Rectal smooth muscle tissue (tissue), 1 donor: ENCODE results near the gene PRKACB.

ENCODE experiments used
- H3K27ac ChIP-seq: one replicate; pipeline ENCODE4 v1.7.0; 2013; ENCODE audit warnings: low read depth, low read length, inconsistent platforms
- H3K27me3 ChIP-seq: one replicate; pipeline ENCODE4 v1.7.0; 2013; ENCODE audit warnings: low read length; ENCODE audit not compliant: control insufficient read depth, insufficient read depth
- H3K36me3 ChIP-seq: one replicate; pipeline ENCODE4 v1.7.0; 2013; ENCODE audit warnings: low read length; ENCODE audit not compliant: control insufficient read depth, insufficient read depth
- H3K4me1 ChIP-seq: one replicate; pipeline ENCODE4 v1.7.0; 2013; ENCODE audit warnings: low read length; ENCODE audit not compliant: control insufficient read depth, insufficient read depth
- H3K4me3 ChIP-seq: one replicate; pipeline ENCODE4 v1.7.0; 2013; ENCODE audit warnings: low read length
- H3K9ac ChIP-seq: one replicate; pipeline ENCODE4 v1.7.0; 2013; ENCODE audit warnings: low read length

The PRKACB gene

GRCh38 chr1:84264961-84265360 is 120.9 kb downstream of the PRKACB start:
- no peaks in the 10 kb centered on the region for H3K36me3 ChIP-seq
- no peaks in the 10 kb centered on the region for H3K4me1 ChIP-seq
- no peak overlapping the region for H3K4me3 ChIP-seq
- H3K27me3 ChIP-seq, result no peaks in the 10 kb centered on the region
- H3K9ac ChIP-seq, result no peak overlapping the region
- H3K27ac ChIP-seq, result no peak overlapping the region

- no peaks in the 10 kb centered on the region for H3K27me3 ChIP-seq
- no peak overlapping the region for H3K4me3 ChIP-seq
- no peaks in the 10 kb centered on the region for H3K36me3 ChIP-seq
- H3K27ac ChIP-seq, result no peak overlapping the region
- H3K9ac ChIP-seq, result no peak overlapping the region
- H3K4me1 ChIP-seq, result no peaks in the 10 kb centered on the region
These were observed 121.8 kb downstream of the PRKACB start for GRCh38 chr1:84265867-84266266.

- H3K4me3 ChIP-seq, result no peak overlapping the region
- no peaks in the 10 kb centered on the region for H3K36me3 ChIP-seq
- H3K9ac ChIP-seq, result no peak overlapping the region
- H3K27ac ChIP-seq, result no peak overlapping the region
- no peaks in the 10 kb centered on the region for H3K4me1 ChIP-seq
- H3K27me3 ChIP-seq, result no peaks in the 10 kb centered on the region
These were observed 122.7 kb downstream of the PRKACB start for GRCh38 chr1:84266748-84267147.

- Histone ChIP-seq H3K27me3 (no peaks in the 10 kb centered on the region), H3K9ac (no peak overlapping the region), H3K27ac (no peak overlapping the region)
These were observed 123.4 kb downstream of the PRKACB start for GRCh38 chr1:84267476-84267875.

GRCh38 chr1:84268346-84268745 is 124.3 kb downstream of the PRKACB start:
- H3K4me1 ChIP-seq, result no peaks in the 10 kb centered on the region
- H3K36me3 ChIP-seq, result no peaks in the 10 kb centered on the region
- no peak overlapping the region for H3K4me3 ChIP-seq
- H3K9ac ChIP-seq, result no peak overlapping the region
- H3K27me3 ChIP-seq, result no peaks in the 10 kb centered on the region
- H3K27ac ChIP-seq, result no peak overlapping the region

More at GRCh38 chr1:84267476-84267875, 123.4 kb downstream of the PRKACB start:
- Histone ChIP-seq H3K36me3 (no peaks in the 10 kb centered on the region), H3K4me1 (no peaks in the 10 kb centered on the region), H3K4me3 (no peak overlapping the region)

GRCh38 chr1:84269306-84269705 is 125.2 kb downstream of the PRKACB start:
- Histone ChIP-seq H3K4me1 (no peaks in the 10 kb centered on the region), H3K36me3 (no peaks in the 10 kb centered on the region), H3K27ac (no peak overlapping the region), H3K4me3 (no peak overlapping the region), H3K27me3 (no peaks in the 10 kb centered on the region), H3K9ac (no peak overlapping the region)

GRCh38 chr1:84271441-84272151 is 127.5 kb downstream of the PRKACB start:
- Histone ChIP-seq H3K4me1 (no peaks in the 10 kb centered on the region), H3K36me3 (no peaks in the 10 kb centered on the region), H3K27me3 (no peaks in the 10 kb centered on the region), H3K27ac (no peak overlapping the region), H3K4me3 (no peak overlapping the region), H3K9ac (no peak overlapping the region)

- Histone ChIP-seq H3K36me3 (no peaks in the 10 kb centered on the region), H3K27me3 (no peaks in the 10 kb centered on the region), H3K4me1 (no peaks in the 10 kb centered on the region), H3K27ac (no peak overlapping the region), H3K9ac (no peak overlapping the region), H3K4me3 (no peak overlapping the region)
These were observed 128.3 kb downstream of the PRKACB start for GRCh38 chr1:84272401-84272800.

GRCh38 chr1:84277343-84278059 is 133.4 kb downstream of the PRKACB start:
- H3K36me3 ChIP-seq, result no peaks in the 10 kb centered on the region
- no peaks in the 10 kb centered on the region for H3K4me1 ChIP-seq
- H3K27ac ChIP-seq, result no peak overlapping the region
- no peaks in the 10 kb centered on the region for H3K27me3 ChIP-seq
- no peak overlapping the region for H3K9ac ChIP-seq
- H3K4me3 ChIP-seq, result no peak overlapping the region

GRCh38 chr1:84278905-84279304 is 134.8 kb downstream of the PRKACB start:
- Histone ChIP-seq H3K9ac (no peak overlapping the region), H3K27me3 (no peaks in the 10 kb centered on the region), H3K27ac (no peak overlapping the region), H3K36me3 (no peaks in the 10 kb centered on the region), H3K4me1 (no peaks in the 10 kb centered on the region), H3K4me3 (no peak overlapping the region)

GRCh38 chr1:84280912-84281311 is 136.8 kb downstream of the PRKACB start:
- Histone ChIP-seq H3K27ac (no peak overlapping the region), H3K36me3 (no peaks in the 10 kb centered on the region), H3K9ac (no peak overlapping the region), H3K4me1 (no peaks in the 10 kb centered on the region), H3K4me3 (no peak overlapping the region), H3K27me3 (no peaks in the 10 kb centered on the region)

GRCh38 chr1:84282780-84283333 is 138.8 kb downstream of the PRKACB start:
- Histone ChIP-seq H3K4me1 (no peaks in the 10 kb centered on the region), H3K9ac (no peak overlapping the region), H3K27me3 (no peaks in the 10 kb centered on the region), H3K27ac (no peak overlapping the region), H3K36me3 (no peaks in the 10 kb centered on the region), H3K4me3 (no peak overlapping the region)
